Suppressor macrophage (primary cell): ENCODE measurements around the gene NRG3.

Source experiments
- DNase-seq, 4 experiments: peaks; one replicate each; pipeline ENCODE4 v3.0.0-alpha.2; 2020 to 2022

NRG3 gene

GRCh38 chr10:82861889-82862288 lies 986.9 kb downstream of the NRG3 start:
- DNase-seq: no peak

GRCh38 chr10:82865366-82865765 lies 990.4 kb downstream of the NRG3 start:
- no peak for DNase-seq

GRCh38 chr10:82866424-82867020 lies 991.5 kb downstream of the NRG3 start:
- no peak for DNase-seq

GRCh38 chr10:82867056-82867455 lies 992.1 kb downstream of the NRG3 start:
- DNase-seq: no peak

GRCh38 chr10:82874671-82875070 lies 999.7 kb downstream of the NRG3 start:
- DNase-seq: no peak

GRCh38 chr10:82880776-82881290 lies 1005.8 kb downstream of the NRG3 start:
- no peak for DNase-seq

GRCh38 chr10:82882722-82883121 lies 1007.7 kb downstream of the NRG3 start:
- DNase-seq: no peak

- DNase-seq: no peak
Observed at GRCh38 chr10:82883603-82884002, 1008.6 kb downstream of the NRG3 start.

GRCh38 chr10:82887488-82887887 lies 1012.5 kb downstream of the NRG3 start:
- no peak for DNase-seq

GRCh38 chr10:82888809-82889455 lies 1013.9 kb downstream of the NRG3 start:
- no peak for DNase-seq

- DNase-seq: no peak
Observed at GRCh38 chr10:82889728-82890127, 1014.7 kb downstream of the NRG3 start.

- no peak for DNase-seq
Observed at GRCh38 chr10:82890573-82890972, 1015.6 kb downstream of the NRG3 start.

- no peak for DNase-seq
Observed at GRCh38 chr10:82908096-82908495, 1033.1 kb downstream of the NRG3 start.

- DNase-seq: no peak
Observed at GRCh38 chr10:82908751-82909150, 1033.8 kb downstream of the NRG3 start.

- no peak for DNase-seq
Observed at GRCh38 chr10:82910301-82910700, 1035.3 kb downstream of the NRG3 start.

GRCh38 chr10:82914655-82915136 lies 1039.7 kb downstream of the NRG3 start:
- DNase-seq: no peak

- DNase-seq: no peak
Observed at GRCh38 chr10:82916941-82917340, 1041.9 kb downstream of the NRG3 start.

- DNase-seq: no peak
Observed at GRCh38 chr10:82918022-82918421, 1043.0 kb downstream of the NRG3 start.

GRCh38 chr10:82922046-82922445 lies 1047.1 kb downstream of the NRG3 start:
- no peak for DNase-seq

GRCh38 chr10:82922755-82923154 lies 1047.8 kb downstream of the NRG3 start:
- no peak for DNase-seq

- DNase-seq: no peak
Observed at GRCh38 chr10:82924711-82925110, 1049.7 kb downstream of the NRG3 start.

GRCh38 chr10:82925547-82925946 lies 1050.6 kb downstream of the NRG3 start:
- DNase-seq: no peak

- no peak for DNase-seq
Observed at GRCh38 chr10:82932451-82932850, 1057.5 kb downstream of the NRG3 start.

- DNase-seq: peak in 1 of 4 experiments; percentile 3
Observed at GRCh38 chr10:82934429-82934828, 1059.4 kb downstream of the NRG3 start.
